ENCODE data around the gene RNF114.

DNA sequence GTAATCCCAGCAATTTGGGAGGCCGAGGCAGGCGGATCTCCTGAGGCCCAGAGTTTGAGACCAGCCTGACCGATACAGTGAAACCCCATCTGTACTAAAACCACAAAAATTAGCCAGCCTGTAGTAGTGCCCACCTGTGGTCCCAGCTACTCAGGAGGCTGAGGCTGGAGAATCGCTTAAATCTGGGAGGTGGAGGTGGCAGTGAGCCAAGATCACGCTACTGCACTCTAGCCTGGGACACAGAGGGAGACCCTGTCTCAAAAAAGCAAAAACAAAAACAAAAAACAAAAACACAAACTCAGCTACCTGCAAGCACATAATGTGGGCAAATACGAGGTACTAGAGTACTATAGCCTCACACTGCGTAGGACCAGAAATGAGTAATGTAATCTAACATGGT is 17.2 kb upstream of the RNF114 start:
- TF ChIP-seq, protein P1, sequence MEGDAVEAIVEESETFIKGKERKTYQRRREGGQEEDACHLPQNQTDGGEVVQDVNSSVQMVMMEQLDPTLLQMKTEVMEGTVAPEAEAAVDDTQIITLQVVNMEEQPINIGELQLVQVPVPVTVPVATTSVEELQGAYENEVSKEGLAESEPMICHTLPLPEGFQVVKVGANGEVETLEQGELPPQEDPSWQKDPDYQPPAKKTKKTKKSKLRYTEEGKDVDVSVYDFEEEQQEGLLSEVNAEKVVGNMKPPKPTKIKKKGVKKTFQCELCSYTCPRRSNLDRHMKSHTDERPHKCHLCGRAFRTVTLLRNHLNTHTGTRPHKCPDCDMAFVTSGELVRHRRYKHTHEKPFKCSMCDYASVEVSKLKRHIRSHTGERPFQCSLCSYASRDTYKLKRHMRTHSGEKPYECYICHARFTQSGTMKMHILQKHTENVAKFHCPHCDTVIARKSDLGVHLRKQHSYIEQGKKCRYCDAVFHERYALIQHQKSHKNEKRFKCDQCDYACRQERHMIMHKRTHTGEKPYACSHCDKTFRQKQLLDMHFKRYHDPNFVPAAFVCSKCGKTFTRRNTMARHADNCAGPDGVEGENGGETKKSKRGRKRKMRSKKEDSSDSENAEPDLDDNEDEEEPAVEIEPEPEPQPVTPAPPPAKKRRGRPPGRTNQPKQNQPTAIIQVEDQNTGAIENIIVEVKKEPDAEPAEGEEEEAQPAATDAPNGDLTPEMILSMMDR (IDR thresholded peaks at IDR 0.05; ENCODE audit: low read depth, low read length): no peak
- no peak for TF ChIP-seq EZH2phosphoT487 (IDR thresholded peaks at IDR 0.05; ENCODE audit: low read depth)
